HFFc6 (cell line): ENCODE results near the gene SYT9. TPM values are rescaled to one million over a fixed set of nuclear protein-coding genes. Genes with fewer than 3 reads are reported as not detected.

Experiments used
- DNase-seq: peaks from one replicate; pipeline ENCODE4 v3.0.0-alpha.2; 2018
- H3K27ac Mint-ChIP-seq: 2 replicates; pipeline ENCODE4 v1.8.0; 2020; ENCODE audit warnings: mild to moderate bottlenecking, mixed read lengths
- H3K27me3 Mint-ChIP-seq: 2 replicates; pipeline ENCODE4 v1.8.0; 2021; ENCODE audit warnings: mild to moderate bottlenecking, moderate library complexity, mixed read lengths; ENCODE audit not compliant: insufficient read depth
- H3K36me3 Mint-ChIP-seq: 2 replicates; pipeline ENCODE4 v1.8.0; 2021; ENCODE audit warnings: low read depth, mixed read lengths
- H3K4me1 Mint-ChIP-seq: 2 replicates; pipeline ENCODE4 v1.8.0; 2020; ENCODE audit warnings: low read depth, mixed read lengths
- H3K4me3 Mint-ChIP-seq: 2 replicates; pipeline ENCODE4 v1.8.0; 2020; ENCODE audit warnings: mild to moderate bottlenecking, moderate library complexity, mixed read lengths
- H3K9me3 Mint-ChIP-seq: 2 replicates; pipeline ENCODE4 v1.8.0; 2020; ENCODE audit warnings: mild to moderate bottlenecking, mixed read lengths
- CTCF ChIP-seq: fragments of 200-600 bp; sonication (generic); IDR thresholded peaks from 2 replicates; pipeline ENCODE4 v1.5.0; 2021; ENCODE audit warnings: antibody characterized with exemption, mild to moderate bottlenecking
- total RNA-seq, 6 experiments: library from RNA; stranded (reverse); fragmentation: NEBNext Ultra II Directional; extraction: Animal tissue kit (Norgen Biotek cat#: 25700); gene quantifications; 2 replicates in 1 of 6; 3 replicates in 5 of 6; pipeline ENCODE4 v1.2.3, GENCODE V29; 2021

The SYT9 gene
- total RNA-seq, 6 experiments from 2014 or later, result not detected

GRCh38 chr11:7422544-7423331, 171.0 kb downstream of the SYT9 start:
- peaks cover 35% of the 10 kb centered on the region for H3K4me1 Mint-ChIP-seq
- TF ChIP-seq CTCF, result no peak

GRCh38 chr11:7423946-7424345, 172.2 kb downstream of the SYT9 start:
- Mint-ChIP-seq H3K4me1 (peaks cover 26% of the 10 kb centered on the region), H3K27ac (no peak overlapping the region), H3K9me3 (peaks cover 5% of the 10 kb centered on the region; the same call in 1 of the 2 replicates), H3K27me3 (peaks cover 2% of the 10 kb centered on the region), H3K4me3 (no peak overlapping the region), H3K36me3 (no peaks in the 10 kb centered on the region)
- DNase-seq, result no peak
- TF ChIP-seq CTCF, result no peak

More at GRCh38 chr11:7422544-7423331, 171.0 kb downstream of the SYT9 start:
- Mint-ChIP-seq H3K27ac (no peak overlapping the region), H3K4me3 (no peak overlapping the region), H3K36me3 (no peaks in the 10 kb centered on the region), H3K9me3 (peaks cover 5% of the 10 kb centered on the region; the same call in 1 of the 2 replicates), H3K27me3 (peaks cover 2% of the 10 kb centered on the region; the same call in 1 of the 2 replicates)
- no peak for DNase-seq

GRCh38 chr11:7427733-7428132, 176.0 kb downstream of the SYT9 start:
- Mint-ChIP-seq H3K27me3 (peaks cover 3% of the 10 kb centered on the region), H3K9me3 (no peaks in the 10 kb centered on the region), H3K36me3 (no peaks in the 10 kb centered on the region), H3K4me1 (peaks cover 4% of the 10 kb centered on the region; the same call in 1 of the 2 replicates), H3K27ac (no peak overlapping the region), H3K4me3 (no peak overlapping the region)
- no peak for TF ChIP-seq CTCF
- DNase-seq, result no peak

- TF ChIP-seq CTCF, result no peak
- H3K4me3 Mint-ChIP-seq, result no peak overlapping the region
- H3K4me1 Mint-ChIP-seq, result no peaks in the 10 kb centered on the region; the same call in 1 of the 2 replicates
- DNase-seq, result no peak
- no peak overlapping the region for H3K27ac Mint-ChIP-seq
- no peaks in the 10 kb centered on the region for H3K9me3 Mint-ChIP-seq
- peaks cover 3% of the 10 kb centered on the region for H3K27me3 Mint-ChIP-seq
- no peaks in the 10 kb centered on the region for H3K36me3 Mint-ChIP-seq
Measured at GRCh38 chr11:7428196-7428595, 176.5 kb downstream of the SYT9 start.

- H3K27me3 Mint-ChIP-seq, result peaks cover 6% of the 10 kb centered on the region
- DNase-seq, result no peak
- no peaks in the 10 kb centered on the region for H3K36me3 Mint-ChIP-seq
- TF ChIP-seq CTCF, result no peak
- no peak overlapping the region for H3K4me3 Mint-ChIP-seq
- no peaks in the 10 kb centered on the region for H3K4me1 Mint-ChIP-seq
- no peaks in the 10 kb centered on the region for H3K9me3 Mint-ChIP-seq
- no peak overlapping the region for H3K27ac Mint-ChIP-seq
Measured at GRCh38 chr11:7430496-7430895, 178.8 kb downstream of the SYT9 start.
